Measurements from ENCODE around the gene APIP.

Gene APIP

DNA sequence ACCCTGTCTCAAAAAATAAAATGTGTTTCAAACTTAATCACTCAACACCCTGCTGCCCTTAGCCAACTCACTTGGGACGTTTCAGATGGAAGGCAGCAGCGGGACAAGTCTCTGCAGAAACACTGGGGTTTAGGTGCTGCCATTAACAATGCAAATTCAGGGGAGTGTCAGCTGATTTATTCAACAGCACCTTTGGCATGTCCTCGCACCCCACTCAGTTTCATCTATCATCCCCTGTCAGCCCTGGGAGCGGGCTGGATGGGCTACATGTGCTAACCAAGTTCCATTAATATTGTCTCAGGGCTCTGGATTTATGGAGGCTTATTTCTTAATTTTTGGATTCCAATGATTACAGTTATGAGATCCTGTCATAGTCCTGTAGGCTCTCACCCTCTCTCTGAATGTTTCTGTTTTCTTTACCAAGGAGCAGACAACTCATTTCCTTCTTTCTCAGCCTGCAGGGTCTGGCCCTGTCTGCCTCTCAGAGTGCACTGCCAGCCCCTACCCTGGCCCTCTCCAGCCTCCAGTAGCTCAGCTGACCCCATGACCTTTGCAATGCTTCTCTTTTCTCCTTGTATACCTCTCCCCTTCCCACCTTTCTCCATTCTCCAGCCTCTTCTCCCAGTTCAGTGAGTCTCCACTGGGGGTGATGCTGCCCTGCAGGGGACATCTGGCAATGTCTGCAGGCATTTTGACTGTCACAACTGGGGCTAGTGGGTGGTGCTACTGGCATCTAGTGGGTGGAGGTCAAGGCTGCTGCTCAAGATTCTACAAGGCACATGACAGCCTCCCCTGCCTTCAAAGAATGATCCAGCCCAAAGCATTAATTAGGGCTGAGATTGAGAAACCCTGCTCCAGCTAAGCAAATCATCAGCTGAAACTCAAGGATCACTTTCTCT is 79.0 kb downstream of the APIP start:
- DNase-seq, result no peak

DNA sequence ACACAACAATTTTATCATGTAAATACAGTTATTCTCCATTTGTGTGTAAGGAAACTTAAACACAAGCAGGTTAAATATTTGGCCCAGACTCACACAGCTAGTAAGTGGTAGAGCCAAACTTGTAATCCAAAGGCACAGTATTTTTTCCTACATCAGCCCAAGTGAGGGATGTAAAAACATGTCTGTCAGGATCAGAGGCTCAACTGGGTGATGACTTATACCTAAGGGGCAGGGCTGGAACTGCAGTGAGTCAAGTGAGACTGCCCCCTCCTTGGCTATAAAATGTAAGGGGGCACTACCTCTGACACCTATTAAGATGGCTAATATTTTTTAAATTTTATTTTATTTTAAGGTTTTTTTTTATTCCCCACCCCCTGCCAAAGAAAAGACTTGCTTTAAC is 82.6 kb downstream of the APIP start:
- no peak for DNase-seq
